ENCODE results near the gene TET2.
A peak's percentile ranks its signal among the peaks of the same experiment; 100 is the strongest.

Gene TET2

DNA sequence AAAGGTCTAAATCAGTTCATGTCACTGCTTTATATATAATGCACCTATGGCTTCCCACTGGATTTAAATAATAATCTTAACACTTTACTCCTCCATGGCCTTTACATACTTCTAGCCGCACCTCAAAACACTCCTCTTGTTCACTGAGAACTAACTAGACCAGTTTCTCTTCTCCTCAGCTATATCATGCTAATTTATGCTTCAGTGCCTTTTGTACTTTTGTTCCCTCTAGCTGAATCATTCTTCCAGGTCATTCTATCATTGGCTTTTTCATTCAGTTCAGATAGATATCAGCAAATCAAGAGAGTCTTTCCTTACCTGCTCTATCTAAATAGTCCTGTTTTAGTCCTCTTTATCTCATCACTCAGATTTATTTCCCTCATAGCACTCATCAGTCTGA, 64.2 kb downstream of the TET2 start:
- Mint-ChIP-seq H3K4me3 (no peak overlapping the region), H3K36me3 (ENCODE audit: low read depth) (peaks cover 74% of the 10 kb centered on the region), H3K9me3 (no peaks in the 10 kb centered on the region), H3K4me1 (ENCODE audit: low read depth) (peaks cover 32% of the 10 kb centered on the region), H3K27me3 (no peaks in the 10 kb centered on the region), H3K27ac (no peak overlapping the region)
- no peak for DNase-seq

DNA sequence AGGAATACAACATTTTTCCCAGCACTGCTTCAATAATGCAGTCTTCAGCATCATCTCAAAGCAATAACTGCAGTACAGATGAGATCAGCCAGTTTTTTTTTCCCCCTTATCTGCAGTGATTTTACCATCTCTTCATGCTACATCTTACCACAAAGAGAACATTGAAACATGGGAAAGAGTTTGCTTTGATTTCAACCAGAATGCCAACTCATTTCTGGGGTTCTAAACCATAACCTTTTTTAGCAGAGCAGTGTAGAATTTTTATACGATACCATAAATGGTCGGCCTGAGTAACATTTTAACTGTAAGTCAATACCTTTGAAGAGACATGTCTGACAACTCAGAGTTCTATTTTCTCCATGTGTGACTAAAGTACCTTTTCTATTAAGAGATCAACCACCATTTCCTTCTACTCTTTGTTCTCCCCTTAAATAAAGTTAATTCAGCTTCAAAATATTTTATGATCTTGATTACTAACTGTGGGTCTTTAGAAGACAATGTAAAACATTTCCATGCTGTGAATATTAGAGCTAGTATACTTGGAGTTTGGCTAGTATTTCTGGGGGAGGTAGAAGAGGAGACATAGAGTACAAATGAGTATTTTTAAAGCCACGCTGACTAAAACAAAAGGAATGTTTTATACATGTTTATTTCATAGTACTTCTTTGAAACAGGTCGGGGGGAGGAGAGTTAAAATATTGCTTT, 69.1 kb downstream of the TET2 start:
- Mint-ChIP-seq H3K27me3 (no peaks in the 10 kb centered on the region), H3K27ac (peak overlapping the region; percentile 91), H3K4me1 (ENCODE audit: low read depth) (peaks cover 49% of the 10 kb centered on the region), H3K36me3 (ENCODE audit: low read depth) (peaks cover 69% of the 10 kb centered on the region), H3K4me3 (peak overlapping the region; percentile 11), H3K9me3 (peaks cover 3% of the 10 kb centered on the region)
- no peak for DNase-seq

DNA sequence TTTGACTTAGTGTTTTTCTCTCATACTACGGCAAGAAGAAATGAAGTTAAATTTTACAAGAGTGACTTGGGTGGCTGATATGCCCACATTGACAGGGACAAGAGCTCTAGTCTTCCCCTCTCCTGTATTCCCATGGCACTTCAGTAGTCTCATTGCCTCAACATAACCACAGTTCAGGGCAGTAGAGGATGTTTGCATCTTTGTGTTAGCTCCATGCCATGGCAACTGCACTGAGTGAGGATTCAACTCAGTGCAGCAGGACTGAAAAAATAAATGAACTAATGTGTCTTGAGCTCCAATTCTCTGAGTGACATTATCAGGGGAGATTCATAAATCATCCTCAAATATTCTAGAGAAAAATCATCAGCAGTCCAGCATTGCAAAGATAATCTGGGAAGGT, 78.8 kb downstream of the TET2 start:
- H3K36me3 Mint-ChIP-seq (ENCODE audit: low read depth) = peaks cover 27% of the 10 kb centered on the region
- no peak overlapping the region for H3K27ac Mint-ChIP-seq
- no peak overlapping the region for H3K4me3 Mint-ChIP-seq
- H3K4me1 Mint-ChIP-seq (ENCODE audit: low read depth) = peaks cover 25% of the 10 kb centered on the region
- no peaks in the 10 kb centered on the region for H3K27me3 Mint-ChIP-seq
- no peaks in the 10 kb centered on the region for H3K9me3 Mint-ChIP-seq
- no peak for DNase-seq

DNA sequence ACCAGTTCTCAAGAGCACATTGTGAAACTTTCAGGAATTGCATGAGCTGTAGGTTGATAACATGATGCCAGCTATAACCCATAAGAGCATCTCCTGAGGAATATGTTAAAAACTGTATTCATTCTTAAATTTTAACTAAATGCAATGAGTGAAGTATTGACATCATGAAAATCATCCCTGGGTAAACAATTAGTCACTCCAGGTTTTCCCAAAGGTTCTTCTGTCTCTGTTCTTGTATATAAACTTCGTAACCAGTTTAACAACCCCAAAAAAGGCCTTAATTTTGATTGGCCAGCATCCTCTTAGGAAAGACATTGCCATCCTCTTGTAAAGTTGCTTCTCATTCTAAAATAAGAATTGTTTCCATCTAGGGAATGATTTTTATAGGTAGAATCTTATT, 80.4 kb downstream of the TET2 start:
- Mint-ChIP-seq H3K27ac (no peak overlapping the region), H3K27me3 (no peaks in the 10 kb centered on the region), H3K9me3 (no peaks in the 10 kb centered on the region), H3K36me3 (ENCODE audit: low read depth) (peaks cover 28% of the 10 kb centered on the region), H3K4me1 (ENCODE audit: low read depth) (peaks cover 25% of the 10 kb centered on the region), H3K4me3 (no peak overlapping the region)
- DNase-seq = no peak

DNA sequence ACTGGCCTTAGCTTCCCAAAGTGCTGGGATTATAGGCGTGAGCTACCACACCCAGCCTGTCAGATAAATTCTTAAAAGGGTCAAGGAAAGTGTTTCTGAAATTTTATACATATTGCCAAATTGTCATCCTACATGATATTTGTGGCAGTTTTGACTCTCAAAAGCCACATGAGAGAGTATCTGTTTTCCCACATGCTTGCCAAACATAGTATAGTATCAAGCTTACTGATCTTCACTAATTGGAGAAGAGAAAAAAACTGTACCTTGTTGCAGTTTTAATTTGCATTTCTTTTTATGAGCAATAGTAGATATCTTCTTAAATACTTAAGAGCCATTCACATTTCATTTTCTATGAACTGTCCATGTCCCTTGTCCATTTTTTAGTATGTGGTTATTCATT, 83.6 kb downstream of the TET2 start:
- Mint-ChIP-seq H3K27ac (peak overlapping the region; percentile 37), H3K36me3 (ENCODE audit: low read depth) (peaks cover 41% of the 10 kb centered on the region), H3K4me3 (no peak overlapping the region), H3K4me1 (ENCODE audit: low read depth) (peaks cover 16% of the 10 kb centered on the region), H3K9me3 (no peaks in the 10 kb centered on the region), H3K27me3 (no peaks in the 10 kb centered on the region)
- DNase-seq = no peak

DNA sequence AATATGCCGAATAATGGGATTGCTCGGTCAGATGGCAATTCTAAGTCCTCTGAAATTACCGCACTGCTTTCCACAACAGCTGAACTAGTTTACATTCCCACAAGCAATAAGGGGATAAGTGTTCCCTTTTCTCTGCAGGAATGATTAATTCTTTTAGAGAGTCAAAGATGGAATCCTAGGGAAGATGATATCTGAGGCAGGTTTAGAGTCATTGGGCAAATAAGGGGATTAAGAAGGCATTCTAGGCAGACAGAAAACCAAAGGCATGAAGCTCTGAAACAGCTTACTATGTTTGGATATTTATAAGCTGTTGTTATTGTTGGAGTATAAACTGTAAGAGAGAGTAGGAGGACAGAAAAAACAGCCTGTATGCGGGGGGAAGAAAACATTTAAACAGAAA, 85.7 kb downstream of the TET2 start:
- no peaks in the 10 kb centered on the region for H3K27me3 Mint-ChIP-seq
- H3K9me3 Mint-ChIP-seq = no peaks in the 10 kb centered on the region
- H3K36me3 Mint-ChIP-seq (ENCODE audit: low read depth) = peaks cover 56% of the 10 kb centered on the region
- H3K4me1 Mint-ChIP-seq (ENCODE audit: low read depth) = peaks cover 18% of the 10 kb centered on the region
- no peak overlapping the region for H3K4me3 Mint-ChIP-seq
- H3K27ac Mint-ChIP-seq = no peak overlapping the region
- no peak for DNase-seq

DNA sequence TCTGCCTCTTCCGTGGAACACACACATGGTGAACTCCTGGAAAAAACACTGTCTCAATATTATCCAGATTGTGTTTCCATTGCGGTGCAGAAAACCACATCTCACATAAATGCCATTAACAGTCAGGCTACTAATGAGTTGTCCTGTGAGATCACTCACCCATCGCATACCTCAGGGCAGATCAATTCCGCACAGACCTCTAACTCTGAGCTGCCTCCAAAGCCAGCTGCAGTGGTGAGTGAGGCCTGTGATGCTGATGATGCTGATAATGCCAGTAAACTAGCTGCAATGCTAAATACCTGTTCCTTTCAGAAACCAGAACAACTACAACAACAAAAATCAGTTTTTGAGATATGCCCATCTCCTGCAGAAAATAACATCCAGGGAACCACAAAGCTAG, 87.9 kb downstream of the TET2 start:
- H3K4me3 Mint-ChIP-seq = no peak overlapping the region
- no peaks in the 10 kb centered on the region for H3K9me3 Mint-ChIP-seq
- H3K36me3 Mint-ChIP-seq (ENCODE audit: low read depth) = peaks cover 74% of the 10 kb centered on the region
- H3K27ac Mint-ChIP-seq = no peak overlapping the region
- DNase-seq = no peak
- H3K4me1 Mint-ChIP-seq (ENCODE audit: low read depth) = peaks cover 19% of the 10 kb centered on the region
- no peaks in the 10 kb centered on the region for H3K27me3 Mint-ChIP-seq

DNA sequence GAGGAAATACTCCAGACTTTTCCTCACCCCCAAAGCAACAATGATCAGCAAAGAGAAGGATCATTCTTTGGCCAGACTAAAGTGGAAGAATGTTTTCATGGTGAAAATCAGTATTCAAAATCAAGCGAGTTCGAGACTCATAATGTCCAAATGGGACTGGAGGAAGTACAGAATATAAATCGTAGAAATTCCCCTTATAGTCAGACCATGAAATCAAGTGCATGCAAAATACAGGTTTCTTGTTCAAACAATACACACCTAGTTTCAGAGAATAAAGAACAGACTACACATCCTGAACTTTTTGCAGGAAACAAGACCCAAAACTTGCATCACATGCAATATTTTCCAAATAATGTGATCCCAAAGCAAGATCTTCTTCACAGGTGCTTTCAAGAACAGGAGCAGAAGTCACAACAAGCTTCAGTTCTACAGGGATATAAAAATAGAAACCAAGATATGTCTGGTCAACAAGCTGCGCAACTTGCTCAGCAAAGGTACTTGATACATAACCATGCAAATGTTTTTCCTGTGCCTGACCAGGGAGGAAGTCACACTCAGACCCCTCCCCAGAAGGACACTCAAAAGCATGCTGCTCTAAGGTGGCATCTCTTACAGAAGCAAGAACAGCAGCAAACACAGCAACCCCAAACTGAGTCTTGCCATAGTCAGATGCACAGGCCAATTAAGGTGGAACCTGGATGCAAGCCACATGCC, 89.7 kb downstream of the TET2 start:
- Mint-ChIP-seq H3K27me3 (no peaks in the 10 kb centered on the region), H3K4me1 (ENCODE audit: low read depth) (peaks cover 16% of the 10 kb centered on the region), H3K36me3 (ENCODE audit: low read depth) (peaks cover 83% of the 10 kb centered on the region), H3K9me3 (no peaks in the 10 kb centered on the region), H3K27ac (no peak overlapping the region), H3K4me3 (no peak overlapping the region)
- no peak for DNase-seq

DNA sequence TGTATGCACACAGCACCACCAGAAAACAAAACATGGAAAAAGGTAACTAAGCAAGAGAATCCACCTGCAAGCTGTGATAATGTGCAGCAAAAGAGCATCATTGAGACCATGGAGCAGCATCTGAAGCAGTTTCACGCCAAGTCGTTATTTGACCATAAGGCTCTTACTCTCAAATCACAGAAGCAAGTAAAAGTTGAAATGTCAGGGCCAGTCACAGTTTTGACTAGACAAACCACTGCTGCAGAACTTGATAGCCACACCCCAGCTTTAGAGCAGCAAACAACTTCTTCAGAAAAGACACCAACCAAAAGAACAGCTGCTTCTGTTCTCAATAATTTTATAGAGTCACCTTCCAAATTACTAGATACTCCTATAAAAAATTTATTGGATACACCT, 90.2 kb downstream of the TET2 start:
- Mint-ChIP-seq H3K36me3 (ENCODE audit: low read depth) (peaks cover 87% of the 10 kb centered on the region), H3K27me3 (no peaks in the 10 kb centered on the region), H3K4me3 (no peak overlapping the region), H3K9me3 (no peaks in the 10 kb centered on the region), H3K4me1 (ENCODE audit: low read depth) (peaks cover 16% of the 10 kb centered on the region), H3K27ac (no peak overlapping the region)
- DNase-seq = no peak

DNA sequence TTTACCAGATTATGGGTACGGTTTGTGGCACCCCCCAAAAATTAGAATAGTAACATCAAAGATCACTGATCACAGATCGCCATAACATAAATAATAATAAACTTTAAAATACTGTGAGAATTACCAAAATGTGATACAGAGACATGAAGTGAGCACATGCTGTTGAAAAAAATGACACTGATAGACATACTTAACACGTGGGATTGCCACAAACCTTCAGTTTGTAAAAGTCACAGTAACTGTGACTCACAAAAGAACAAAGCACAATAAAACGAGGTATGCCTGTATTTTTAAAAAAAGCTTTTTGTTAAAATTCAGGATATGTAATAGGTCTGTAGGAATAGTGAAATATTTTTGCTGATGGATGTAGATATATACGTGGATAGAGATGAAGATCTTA, 93.4 kb downstream of the TET2 start:
- Mint-ChIP-seq H3K27me3 (no peaks in the 10 kb centered on the region), H3K4me1 (ENCODE audit: low read depth) (peaks cover 15% of the 10 kb centered on the region), H3K36me3 (ENCODE audit: low read depth) (peaks cover 94% of the 10 kb centered on the region), H3K4me3 (no peak overlapping the region), H3K9me3 (no peaks in the 10 kb centered on the region), H3K27ac (no peak overlapping the region)
- no peak for DNase-seq

DNA sequence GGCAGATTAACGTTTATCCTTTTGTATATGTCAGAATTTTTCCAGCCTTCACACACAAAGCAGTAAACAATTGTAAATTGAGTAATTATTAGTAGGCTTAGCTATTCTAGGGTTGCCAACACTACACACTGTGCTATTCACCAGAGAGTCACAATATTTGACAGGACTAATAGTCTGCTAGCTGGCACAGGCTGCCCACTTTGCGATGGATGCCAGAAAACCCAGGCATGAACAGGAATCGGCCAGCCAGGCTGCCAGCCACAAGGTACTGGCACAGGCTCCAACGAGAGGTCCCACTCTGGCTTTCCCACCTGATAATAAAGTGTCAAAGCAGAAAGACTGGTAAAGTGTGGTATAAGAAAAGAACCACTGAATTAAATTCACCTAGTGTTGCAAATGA, 94.8 kb downstream of the TET2 start:
- H3K27ac Mint-ChIP-seq = peak overlapping the region; percentile 29
- no peak overlapping the region for H3K4me3 Mint-ChIP-seq
- DNase-seq = no peak
- H3K9me3 Mint-ChIP-seq = no peaks in the 10 kb centered on the region
- peaks cover 7% of the 10 kb centered on the region for H3K4me1 Mint-ChIP-seq (ENCODE audit: low read depth)
- no peaks in the 10 kb centered on the region for H3K27me3 Mint-ChIP-seq
- peaks cover 89% of the 10 kb centered on the region for H3K36me3 Mint-ChIP-seq (ENCODE audit: low read depth)

DNA sequence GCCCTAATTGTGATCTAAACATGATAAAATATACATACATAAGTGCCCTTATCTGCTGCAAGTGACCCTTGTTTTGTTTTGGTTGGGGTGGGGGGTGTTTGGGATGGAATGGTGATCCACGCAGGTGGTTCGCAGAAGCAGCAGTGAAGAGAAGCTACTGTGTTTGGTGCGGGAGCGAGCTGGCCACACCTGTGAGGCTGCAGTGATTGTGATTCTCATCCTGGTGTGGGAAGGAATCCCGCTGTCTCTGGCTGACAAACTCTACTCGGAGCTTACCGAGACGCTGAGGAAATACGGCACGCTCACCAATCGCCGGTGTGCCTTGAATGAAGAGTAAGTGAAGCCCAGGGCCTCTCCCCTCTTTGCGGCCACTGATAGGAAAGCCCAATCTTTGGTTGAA, 96.8 kb downstream of the TET2 start:
- no peak for DNase-seq
- Mint-ChIP-seq H3K4me1 (ENCODE audit: low read depth) (peaks cover 11% of the 10 kb centered on the region), H3K27me3 (no peaks in the 10 kb centered on the region), H3K27ac (no peak overlapping the region), H3K4me3 (no peak overlapping the region), H3K9me3 (no peaks in the 10 kb centered on the region), H3K36me3 (ENCODE audit: low read depth) (peaks cover 85% of the 10 kb centered on the region)

DNA sequence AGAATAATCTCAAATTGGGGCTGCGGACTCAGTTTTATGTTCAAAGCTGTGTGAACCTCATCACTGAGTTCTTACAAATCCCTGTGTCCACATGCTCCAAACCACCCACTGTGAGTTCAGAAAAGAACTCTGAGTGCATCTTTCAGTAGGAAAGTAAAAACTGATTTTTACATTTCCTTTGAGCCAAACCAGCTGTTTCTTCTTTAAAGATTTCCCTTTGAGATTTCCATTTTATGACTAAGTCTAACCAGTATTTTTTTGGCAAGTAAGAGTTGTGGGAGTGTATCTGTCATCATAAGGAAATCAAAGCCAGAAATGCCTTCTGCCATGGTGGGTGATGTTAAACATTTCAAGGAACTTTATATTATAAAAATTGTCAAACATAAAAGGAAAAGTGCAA, 100.0 kb downstream of the TET2 start:
- Mint-ChIP-seq H3K27ac (no peak overlapping the region), H3K27me3 (no peaks in the 10 kb centered on the region), H3K36me3 (ENCODE audit: low read depth) (peaks cover 85% of the 10 kb centered on the region), H3K9me3 (no peaks in the 10 kb centered on the region), H3K4me1 (ENCODE audit: low read depth) (peaks cover 8% of the 10 kb centered on the region), H3K4me3 (no peak overlapping the region)
- DNase-seq = no peak

DNA sequence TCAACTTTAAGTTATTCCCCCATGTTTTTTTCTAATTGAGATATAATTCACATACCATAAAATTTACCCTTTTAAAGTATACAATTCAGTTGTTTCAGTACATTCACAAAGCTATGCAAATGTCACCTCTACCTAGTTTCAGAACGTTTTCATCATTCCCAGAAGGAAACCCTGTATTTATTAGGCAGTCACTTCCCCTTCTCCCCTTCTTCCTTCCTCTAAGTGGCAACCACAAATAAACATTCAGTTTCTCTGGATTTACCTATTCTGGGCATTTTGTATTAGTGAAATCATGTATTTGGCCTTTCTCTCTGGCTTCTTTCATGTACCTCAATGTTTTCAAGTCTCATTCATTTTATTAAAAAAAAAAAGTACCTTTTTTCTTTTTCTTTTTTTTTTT, 101.9 kb downstream of the TET2 start:
- Mint-ChIP-seq H3K4me1 (ENCODE audit: low read depth) (peaks cover 8% of the 10 kb centered on the region), H3K4me3 (no peak overlapping the region), H3K27ac (no peak overlapping the region), H3K36me3 (ENCODE audit: low read depth) (peaks cover 85% of the 10 kb centered on the region), H3K9me3 (no peaks in the 10 kb centered on the region), H3K27me3 (no peaks in the 10 kb centered on the region)
- no peak for DNase-seq

DNA sequence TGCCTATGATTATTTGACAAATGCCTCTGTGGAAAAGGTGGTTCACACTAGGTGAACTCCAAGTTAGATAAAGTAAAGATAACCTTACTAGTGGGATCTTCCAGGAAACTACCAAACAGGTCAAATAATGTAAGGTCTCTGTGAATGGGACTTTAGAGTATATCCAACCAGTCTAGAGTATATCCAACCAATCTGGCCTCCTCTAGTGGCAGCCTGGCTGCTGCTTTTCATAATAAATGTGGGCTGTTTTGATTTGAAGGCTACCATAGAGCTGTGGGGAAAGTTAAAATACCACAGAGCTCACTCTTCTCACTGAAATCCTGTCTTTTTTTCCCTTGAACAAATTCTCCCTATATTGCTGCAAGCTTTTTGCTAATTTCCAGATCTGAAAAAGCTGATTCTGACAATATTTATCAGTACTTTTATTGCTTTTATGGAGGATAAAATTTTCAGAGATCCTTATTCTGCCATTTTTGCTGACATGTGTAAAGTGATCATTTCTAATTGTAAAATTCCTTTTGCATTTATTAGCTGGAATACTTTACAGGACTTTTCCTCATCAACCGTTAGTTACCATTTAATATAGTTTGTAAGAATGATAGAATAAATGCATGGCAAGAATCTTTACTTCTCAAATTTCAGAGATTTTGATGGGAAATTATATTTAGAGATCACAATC, 111.3 kb downstream of the TET2 start:
- peaks cover 83% of the 10 kb centered on the region for H3K36me3 Mint-ChIP-seq (ENCODE audit: low read depth)
- no peak overlapping the region for H3K4me3 Mint-ChIP-seq

More for the DNA sequence above, 111.3 kb downstream of the TET2 start:
- Mint-ChIP-seq H3K27me3 (no peaks in the 10 kb centered on the region), H3K27ac (no peak overlapping the region), H3K9me3 (peaks cover 11% of the 10 kb centered on the region), H3K4me1 (ENCODE audit: low read depth) (peaks cover 3% of the 10 kb centered on the region)
- no peak for DNase-seq

Measured in activated T-cell treated with anti-CD3 and anti-CD28 coated beads, Interleukin-2, amount 50 U/mL, for 24 hours (primary cell).